ENCODE results near the gene EMP2. TPM values are rescaled to one million over a fixed set of nuclear protein-coding genes. Genes with fewer than 3 reads are reported as not detected.
"Not testable (repeated sequence)": the region's sequence is repeated elsewhere in the genome, so short reads cannot be mapped to it uniquely, and the experiment has no call there.

The EMP2 gene
- total RNA-seq, 6 donors from 2014 or later: 261 to 1,020 (median 640) TPM

GRCh38 chr16:10564591-10564990, 15.8 kb downstream of the EMP2 start:
- peaks cover 38 to 69% (median 49%) of the 10 kb centered on the region in 4 donors for H3K4me1 ChIP-seq
- TF ChIP-seq POLR2A (IDR thresholded peaks at IDR 0.05) (no peak), POLR2AphosphoS5 (IDR thresholded peaks at IDR 0.05) (no peak), EP300 (IDR thresholded peaks at IDR 0.05) (no peak)
- TF ChIP-seq, protein P1, sequence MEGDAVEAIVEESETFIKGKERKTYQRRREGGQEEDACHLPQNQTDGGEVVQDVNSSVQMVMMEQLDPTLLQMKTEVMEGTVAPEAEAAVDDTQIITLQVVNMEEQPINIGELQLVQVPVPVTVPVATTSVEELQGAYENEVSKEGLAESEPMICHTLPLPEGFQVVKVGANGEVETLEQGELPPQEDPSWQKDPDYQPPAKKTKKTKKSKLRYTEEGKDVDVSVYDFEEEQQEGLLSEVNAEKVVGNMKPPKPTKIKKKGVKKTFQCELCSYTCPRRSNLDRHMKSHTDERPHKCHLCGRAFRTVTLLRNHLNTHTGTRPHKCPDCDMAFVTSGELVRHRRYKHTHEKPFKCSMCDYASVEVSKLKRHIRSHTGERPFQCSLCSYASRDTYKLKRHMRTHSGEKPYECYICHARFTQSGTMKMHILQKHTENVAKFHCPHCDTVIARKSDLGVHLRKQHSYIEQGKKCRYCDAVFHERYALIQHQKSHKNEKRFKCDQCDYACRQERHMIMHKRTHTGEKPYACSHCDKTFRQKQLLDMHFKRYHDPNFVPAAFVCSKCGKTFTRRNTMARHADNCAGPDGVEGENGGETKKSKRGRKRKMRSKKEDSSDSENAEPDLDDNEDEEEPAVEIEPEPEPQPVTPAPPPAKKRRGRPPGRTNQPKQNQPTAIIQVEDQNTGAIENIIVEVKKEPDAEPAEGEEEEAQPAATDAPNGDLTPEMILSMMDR (IDR thresholded peaks at IDR 0.05): no peak
- DNase-seq: no peak
- H3K27ac ChIP-seq: peak overlapping the region; percentile 52 to 84 (median 66)
- no peaks in the 10 kb centered on the region for H3K27me3 ChIP-seq
- H3K4me3 ChIP-seq: no peak overlapping the region
- no peak for ATAC-seq (ENCODE audit: low FRiP score in 2 of 2)
- peaks cover 0 to 6% (median 0%) of the 10 kb centered on the region in 4 donors for H3K9me3 ChIP-seq
- peaks cover 0 to 14% (median 2%) of the 10 kb centered on the region in 4 donors for H3K36me3 ChIP-seq
- 22 to 27% methylated on average over 5 of the region's 5 CpGs for WGBS, 2 donors

DNA sequence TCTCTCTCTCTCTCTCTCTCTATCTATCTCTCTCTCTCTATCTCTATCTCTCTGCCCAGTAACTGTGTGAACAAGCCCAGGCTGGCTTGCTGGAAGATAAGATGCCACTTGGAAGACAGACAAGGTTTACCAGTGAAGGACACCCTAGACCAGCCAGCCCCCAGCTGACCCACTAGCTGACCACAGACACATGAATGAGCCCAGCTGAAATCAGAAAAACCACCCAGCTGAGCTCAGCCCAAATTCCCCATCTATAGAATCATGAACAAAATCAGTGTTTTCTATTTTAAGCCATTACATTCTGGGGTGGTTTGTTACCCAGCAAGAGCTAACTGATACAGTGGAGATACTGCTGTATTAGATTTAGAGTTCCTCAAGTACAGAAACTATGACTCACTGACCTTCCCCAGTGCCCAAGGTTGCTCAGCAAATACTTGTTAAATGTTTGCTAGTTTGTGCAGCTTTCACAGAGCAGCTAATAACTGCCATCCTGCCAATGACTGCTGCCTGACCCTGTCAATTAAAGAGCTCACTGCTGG, 18.0 kb downstream of the EMP2 start:
- DNase-seq: no peak
- H3K27me3 ChIP-seq: no peaks in the 10 kb centered on the region
- no peak for TF ChIP-seq EP300 (IDR thresholded peaks at IDR 0.05)
- TF ChIP-seq, protein P1 (IDR thresholded peaks at IDR 0.05): no peak
- TF ChIP-seq POLR2A (IDR thresholded peaks at IDR 0.05): no peak
- TF ChIP-seq POLR2AphosphoS5 (IDR thresholded peaks at IDR 0.05): no peak
- H3K4me1 ChIP-seq: peaks cover 57 to 85% (median 65%) of the 10 kb centered on the region in 4 donors
- peaks cover 0 to 6% (median 0%) of the 10 kb centered on the region in 4 donors for H3K9me3 ChIP-seq
- peak overlapping the region; percentile 52 to 84 (median 66) for H3K27ac ChIP-seq
- ATAC-seq (ENCODE audit: low FRiP score in 2 of 2): no peak
- peaks cover 0 to 9% (median 2%) of the 10 kb centered on the region in 4 donors for H3K36me3 ChIP-seq
- no peak overlapping the region for H3K4me3 ChIP-seq

DNA sequence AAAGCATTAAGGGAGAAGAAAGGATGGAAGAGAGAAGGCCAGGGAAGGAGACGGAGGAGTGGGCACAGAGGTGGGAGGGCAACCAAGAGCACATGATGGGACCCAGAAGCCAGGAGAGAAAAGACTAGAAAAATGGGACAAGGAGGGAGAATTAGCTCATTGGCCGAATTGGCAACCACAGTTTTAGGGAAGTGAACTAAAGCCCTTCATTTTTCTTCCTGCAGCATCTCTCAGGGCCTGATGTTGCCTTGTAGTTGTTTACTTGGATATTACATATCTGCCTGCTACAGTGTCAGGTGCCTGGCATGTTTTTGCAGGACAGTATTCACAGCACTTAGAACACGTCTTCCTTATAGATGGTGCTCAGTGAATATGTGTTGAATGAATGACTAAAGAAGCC, 19.0 kb downstream of the EMP2 start:
- Histone ChIP-seq H3K27ac (peak overlapping the region; percentile 20 to 91 (median 87)), H3K9me3 (peaks cover 0 to 6% (median 0%) of the 10 kb centered on the region in 4 donors), H3K36me3 (peaks cover 0 to 4% (median under 1%) of the 10 kb centered on the region in 4 donors), H3K27me3 (no peaks in the 10 kb centered on the region), H3K4me1 (peaks cover 58 to 87% (median 72%) of the 10 kb centered on the region in 4 donors), H3K4me3 (no peak overlapping the region)
- no peak for ATAC-seq (ENCODE audit: low FRiP score in 2 of 2)
- WGBS, 2 donors: 74 to 81% methylated on average over 3 of the region's 3 CpGs
- TF ChIP-seq EP300 (IDR thresholded peaks at IDR 0.05): no peak
- TF ChIP-seq POLR2A (IDR thresholded peaks at IDR 0.05): no peak
- no peak for DNase-seq

DNA sequence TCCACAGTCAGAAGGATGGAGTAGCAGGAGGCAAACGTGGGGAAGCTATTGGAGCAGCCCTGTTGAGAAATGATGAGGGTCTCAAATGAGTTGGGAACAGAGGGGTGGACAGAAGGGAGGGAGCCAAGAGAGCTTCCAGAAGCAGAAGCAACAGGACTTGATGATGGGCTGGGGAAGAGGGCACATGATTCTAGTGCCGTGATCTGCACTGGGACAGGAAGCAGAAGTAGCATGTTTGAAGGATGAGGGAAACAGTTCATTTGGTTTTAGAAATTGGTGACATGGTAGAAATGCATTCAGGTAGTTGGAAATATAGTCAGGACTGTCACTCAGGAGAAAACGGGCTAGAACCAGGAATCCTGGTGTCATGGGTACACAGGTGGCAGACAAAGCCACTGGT, 19.4 kb downstream of the EMP2 start:
- Histone ChIP-seq H3K9me3 (peaks cover 0 to 6% (median 0%) of the 10 kb centered on the region in 4 donors), H3K4me3 (no peak overlapping the region), H3K27me3 (no peaks in the 10 kb centered on the region), H3K36me3 (peaks cover 0 to 4% (median 0%) of the 10 kb centered on the region in 4 donors), H3K27ac (peak overlapping the region; percentile 84 to 91 (median 88)), H3K4me1 (peaks cover 58 to 89% (median 74%) of the 10 kb centered on the region in 4 donors)
- TF ChIP-seq POLR2A (IDR thresholded peaks at IDR 0.05) (no peak), EP300 (IDR thresholded peaks at IDR 0.05) (no peak), POLR2AphosphoS5 (IDR thresholded peaks at IDR 0.05) (no peak)
- TF ChIP-seq, protein P1 (IDR thresholded peaks at IDR 0.05): no peak
- WGBS, 2 donors: 54 to 59% methylated on average over 3 of the region's 3 CpGs
- no peak for DNase-seq
- ATAC-seq (ENCODE audit: low FRiP score in 2 of 2): no peak

DNA sequence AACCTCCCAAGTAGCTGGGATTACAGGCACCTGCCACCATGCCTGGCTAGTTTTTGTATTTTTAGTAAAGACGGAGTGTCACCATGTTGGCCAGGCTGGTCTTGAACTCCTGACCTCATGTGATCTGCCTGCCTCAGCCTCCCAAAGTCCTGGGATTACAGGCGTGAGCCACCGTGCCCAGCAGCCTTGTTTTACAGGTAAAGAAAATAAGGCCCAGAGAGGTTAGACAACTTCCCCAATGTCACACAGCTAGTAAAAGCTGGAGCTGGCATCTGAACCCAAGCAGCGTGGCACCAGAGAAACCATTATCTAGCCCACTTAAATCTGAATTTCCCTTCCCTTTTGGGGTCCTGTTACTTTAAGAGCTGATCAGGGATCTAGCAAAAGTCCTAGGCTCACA, 20.6 kb downstream of the EMP2 start:
- DNase-seq: not testable (repeated sequence)

More for the DNA sequence above, 20.6 kb downstream of the EMP2 start:
- peaks cover 47 to 78% (median 71%) of the 10 kb centered on the region in 4 donors for H3K4me1 ChIP-seq
- ATAC-seq (ENCODE audit: low FRiP score in 2 of 2); H3K36me3 ChIP-seq; H3K9me3 ChIP-seq; H3K27me3 ChIP-seq: not testable (repeated sequence)
- peak overlapping the region; percentile 84 to 91 (median 88) for H3K27ac ChIP-seq
- WGBS, 2 donors: 79 to 85% methylated on average over 4 of the region's 4 CpGs
- H3K4me3 ChIP-seq: peak overlapping the region in 1 of 4 donors; percentile 35
